Progenitor cell of endocrine pancreas (in vitro differentiated cells): ENCODE measurements around the gene E2F4. TPM values are rescaled to one million over a fixed set of nuclear protein-coding genes. Genes with fewer than 3 reads are reported as not detected.

Experiments
- DNase-seq: peaks from one replicate; pipeline ENCODE4 v3.0.0; 2021; ENCODE audit warnings: low spot score; ENCODE audit not compliant: unreplicated experiment
- H3K27ac Mint-ChIP-seq: 2 replicates; pipeline ENCODE4 v1.8.0; 2021; ENCODE audit warnings: mild to moderate bottlenecking, moderate library complexity, mixed read lengths
- H3K27me3 Mint-ChIP-seq: 2 replicates; pipeline ENCODE4 v1.8.0; 2021; ENCODE audit warnings: mixed read lengths
- H3K36me3 Mint-ChIP-seq: 2 replicates; pipeline ENCODE4 v1.8.0; 2022; ENCODE audit warnings: mixed read lengths; ENCODE audit not compliant: insufficient read depth
- H3K4me1 Mint-ChIP-seq: 2 replicates; pipeline ENCODE4 v1.8.0; 2021; ENCODE audit warnings: low read depth, mixed read lengths
- H3K4me3 Mint-ChIP-seq: 2 replicates; pipeline ENCODE4 v1.8.0; 2021; ENCODE audit warnings: low read depth, mild to moderate bottlenecking, moderate library complexity, mixed read lengths
- H3K9me3 Mint-ChIP-seq: 2 replicates; pipeline ENCODE4 v1.8.0; 2021; ENCODE audit warnings: low read depth, mixed read lengths
- CTCF ChIP-seq: fragments of 200-600 bp; sonication (generic); IDR thresholded peaks from one replicate; pipeline ENCODE4 v1.5.0; 2021; ENCODE audit warnings: antibody characterized with exemption, mild to moderate bottlenecking; ENCODE audit not compliant: unreplicated experiment
- long read RNA-seq: library from polyadenylated mRNA; unstranded; transcript quantifications from one replicate; pipeline ENCODE4 v2.0.0, GENCODE V29; 2020
- total RNA-seq: library from RNA; stranded (reverse); gene quantifications from 2 replicates; pipeline ENCODE4 v1.2.1, GENCODE V29; 2021

The E2F4 gene
- total RNA-seq, result 82.1 and 82.8 TPM in 2 replicates
- long read RNA-seq, partial matches to known transcripts, result 3 of 13 reads
- long read RNA-seq, other reads (novel, unspliced or antisense), result 5 of 13 reads

- Mint-ChIP-seq H3K4me3 (peak within 1 kb of the TSS; percentile 80), H3K36me3 (peaks cover 16% of the 10 kb centered on the region), H3K9me3 (no peaks in the 10 kb centered on the region), H3K27me3 (no peaks in the 10 kb centered on the region), H3K27ac (peak within 1 kb of the TSS; percentile 71), H3K4me1 (peaks cover 15% of the 10 kb centered on the region)
- no peak for TF ChIP-seq CTCF
- peak; percentile 75 for DNase-seq
These were observed at the start of gene E2F4 for GRCh38 chr16:67191995-67192681. Gene E2F4, plus strand, starts transcription at chr16:67192155. Its CDS starts 73 bp downstream, at chr16:67192228.

- no peaks in the 10 kb centered on the region for H3K27me3 Mint-ChIP-seq
- peaks cover 12% of the 10 kb centered on the region for H3K36me3 Mint-ChIP-seq
- no peak for DNase-seq
- TF ChIP-seq CTCF, result no peak
- no peak overlapping the region for H3K4me3 Mint-ChIP-seq
- no peak overlapping the region for H3K27ac Mint-ChIP-seq
- H3K9me3 Mint-ChIP-seq, result no peaks in the 10 kb centered on the region
- no peaks in the 10 kb centered on the region for H3K4me1 Mint-ChIP-seq
These were observed 49.6 kb upstream of the E2F4 start for GRCh38 chr16:67142342-67142741.

- no peak for DNase-seq
- H3K9me3 Mint-ChIP-seq, result no peaks in the 10 kb centered on the region
- H3K27ac Mint-ChIP-seq, result no peak overlapping the region
- H3K4me3 Mint-ChIP-seq, result no peak overlapping the region
- H3K4me1 Mint-ChIP-seq, result no peaks in the 10 kb centered on the region
- H3K36me3 Mint-ChIP-seq, result peaks cover 22% of the 10 kb centered on the region
- TF ChIP-seq CTCF, result no peak
- H3K27me3 Mint-ChIP-seq, result peaks cover 6% of the 10 kb centered on the region
These were observed 47.0 kb upstream of the E2F4 start for GRCh38 chr16:67144943-67145342.

GRCh38 chr16:67145746-67146145, 46.2 kb upstream of the E2F4 start:
- no peaks in the 10 kb centered on the region for H3K4me1 Mint-ChIP-seq
- no peak for DNase-seq
- no peak for TF ChIP-seq CTCF
- peaks cover 17% of the 10 kb centered on the region for H3K36me3 Mint-ChIP-seq
- H3K27ac Mint-ChIP-seq, result no peak overlapping the region
- H3K4me3 Mint-ChIP-seq, result no peak overlapping the region
- H3K9me3 Mint-ChIP-seq, result no peaks in the 10 kb centered on the region
- peaks cover 6% of the 10 kb centered on the region for H3K27me3 Mint-ChIP-seq

GRCh38 chr16:67146523-67147357, 45.2 kb upstream of the E2F4 start:
- no peak overlapping the region for H3K4me3 Mint-ChIP-seq
- peaks cover 13% of the 10 kb centered on the region for H3K27me3 Mint-ChIP-seq
- no peak overlapping the region for H3K27ac Mint-ChIP-seq
- no peak for TF ChIP-seq CTCF
- no peak for DNase-seq
- H3K9me3 Mint-ChIP-seq, result no peaks in the 10 kb centered on the region
- peaks cover 15% of the 10 kb centered on the region for H3K36me3 Mint-ChIP-seq
- peaks cover 2% of the 10 kb centered on the region for H3K4me1 Mint-ChIP-seq
